Erythroblast (primary cell): ENCODE results near the gene FBXW5.

ENCODE experiments used
- GATA1 ChIP-seq: IDR thresholded peaks from 2 replicates; pipeline ENCODE4 v1.6.1; 2011; ENCODE audit warnings: low read depth, mild to moderate bottlenecking, control low read depth, low read length, moderate library complexity
- POLR2A ChIP-seq: IDR thresholded peaks from 2 replicates; pipeline ENCODE4 v1.6.1; 2011; ENCODE audit warnings: mild to moderate bottlenecking, low read length

DNA sequence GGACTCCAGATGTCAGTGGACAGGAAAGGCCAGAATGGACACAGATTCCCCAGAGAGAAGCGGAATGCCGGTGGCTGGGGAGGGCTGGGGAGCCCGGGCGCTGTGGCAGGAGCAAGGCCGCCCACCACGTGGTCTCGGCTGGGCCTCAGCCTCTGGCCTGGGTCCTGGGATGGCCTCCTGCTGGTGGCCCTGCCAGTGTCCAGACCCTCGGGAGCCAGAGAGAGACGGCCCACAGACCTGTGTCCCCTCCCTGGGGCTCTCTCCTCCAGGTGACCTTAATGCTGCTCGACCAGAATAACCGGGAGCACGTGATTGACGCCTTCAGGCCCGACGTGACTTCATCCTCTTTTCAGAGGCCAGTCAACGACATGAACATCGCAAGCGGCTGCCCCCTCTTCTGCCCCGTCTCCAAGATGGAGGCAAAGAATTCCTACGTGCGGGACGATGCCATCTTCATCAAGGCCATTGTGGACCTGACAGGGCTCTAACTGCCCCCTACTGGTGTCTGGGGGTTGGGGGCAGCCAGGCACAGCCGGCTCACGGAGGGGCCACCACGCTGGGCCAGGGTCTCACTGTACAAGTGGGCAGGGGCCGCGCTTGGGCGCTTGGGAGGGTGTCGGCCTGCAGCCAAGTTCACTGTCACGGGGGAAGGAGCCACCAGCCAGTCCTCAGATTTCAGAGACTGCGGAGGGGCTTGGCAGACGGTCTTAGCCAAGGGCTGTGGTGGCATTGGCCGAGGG is 19.0 kb downstream of the FBXW5 start:
- TF ChIP-seq POLR2A (no peak), GATA1 (no peak)
